BLaER1 treated with 17β-estradiol and CSF1 and Interleukin-3, amounts not matched to agents 10 nM and 100 nM (cell line): ENCODE data around the gene BHLHE23.

ENCODE experiments used
- H3K27ac ChIP-seq, 11 experiments: shearing (Covaris generic); formaldehyde crosslinking; 2 replicates each; pipeline ENCODE4 v1.8.1; 2022
- H3K27me3 ChIP-seq, 11 experiments: shearing (Covaris generic); formaldehyde crosslinking; 2 replicates each; pipeline ENCODE4 v1.8.1; 2022
- H3K36me3 ChIP-seq, 11 experiments: shearing (Covaris generic); formaldehyde crosslinking; 2 replicates each; pipeline ENCODE4 v1.8.1; 2022
- H3K4me1 ChIP-seq, 10 experiments: shearing (Covaris generic); formaldehyde crosslinking; 2 replicates each; pipeline ENCODE4 v1.8.1; 2022
- H3K4me2 ChIP-seq, 11 experiments: shearing (Covaris generic); formaldehyde crosslinking; 2 replicates each; pipeline ENCODE4 v1.8.1; 2022
- H3K4me3 ChIP-seq, 10 experiments: shearing (Covaris generic); formaldehyde crosslinking; 2 replicates each; pipeline ENCODE4 v1.8.1; 2022
- H3K9ac ChIP-seq, 11 experiments: shearing (Covaris generic); formaldehyde crosslinking; 2 replicates each; pipeline ENCODE4 v1.8.1; 2022
- H3K9me3 ChIP-seq, 11 experiments: shearing (Covaris generic); formaldehyde crosslinking; replicated peaks in 1 of 11; 2 replicates each; pipeline ENCODE4 v1.8.1; 2022
- H4K20me1 ChIP-seq, 11 experiments: shearing (Covaris generic); formaldehyde crosslinking; 2 replicates each; pipeline ENCODE4 v1.8.1; 2022
- Cebpa-rat ChIP-seq, 11 experiments: shearing (Covaris generic); IDR thresholded peaks; 2 replicates each; pipeline ENCODE4 v1.8.1; 2022

The BHLHE23 gene

GRCh38 chr20:63005862-63006539, 763 bp downstream of the BHLHE23 start:
- no peak for TF ChIP-seq Cebpa-rat (IDR thresholded peaks at IDR 0.05)
- Histone ChIP-seq H3K9me3 (no peaks in the 10 kb centered on the region), H3K4me3 (peak overlapping the region; percentile 45 to 69 (median 60)), H3K27me3 (peaks cover 68 to 100% (median 75%) of the 10 kb centered on the region in 11 experiments), H3K36me3 (no peaks in the 10 kb centered on the region), H3K4me1 (peaks cover 37 to 98% (median 92%) of the 10 kb centered on the region in 10 experiments), H4K20me1 (peaks cover 0 to 74% (median 47%) of the 10 kb centered on the region in 11 experiments; a peak in 20 of 22 replicates), H3K9ac (peak overlapping the region in 9 of 11 experiments; percentile 32 to 73 (median 48); a peak in 13 of 22 replicates), H3K4me2 (peak overlapping the region; percentile 75 to 100 (median 98)), H3K27ac (no peak overlapping the region)

GRCh38 chr20:63005365-63005861, 1.4 kb downstream of the BHLHE23 start:
- H3K4me2 ChIP-seq: peak overlapping the region; percentile 50 to 100 (median 97); a peak in 20 of 22 replicates
- peak overlapping the region in 2 of 11 experiments; percentile 29 to 32; a peak in 2 of 22 replicates for H3K9ac ChIP-seq
- H4K20me1 ChIP-seq: peaks cover 0 to 74% (median 47%) of the 10 kb centered on the region in 11 experiments; a peak in 20 of 22 replicates
- peak overlapping the region in 7 of 10 experiments; percentile 44 to 69 (median 61); a peak in 10 of 20 replicates for H3K4me3 ChIP-seq
- H3K27me3 ChIP-seq: peaks cover 68 to 100% (median 76%) of the 10 kb centered on the region in 11 experiments
- TF ChIP-seq Cebpa-rat (IDR thresholded peaks at IDR 0.05): no peak
- H3K4me1 ChIP-seq: peaks cover 33 to 98% (median 92%) of the 10 kb centered on the region in 10 experiments
- no peaks in the 10 kb centered on the region for H3K9me3 ChIP-seq
- no peaks in the 10 kb centered on the region for H3K36me3 ChIP-seq
- H3K27ac ChIP-seq: no peak overlapping the region

- TF ChIP-seq Cebpa-rat (IDR thresholded peaks at IDR 0.05): no peak
- H3K27ac ChIP-seq: no peak overlapping the region
- peak overlapping the region in 8 of 10 experiments; percentile 21 to 69 (median 49); a peak in 13 of 20 replicates for H3K4me3 ChIP-seq
- H3K27me3 ChIP-seq: peaks cover 68 to 100% (median 76%) of the 10 kb centered on the region in 11 experiments
- no peaks in the 10 kb centered on the region for H3K36me3 ChIP-seq
- peaks cover 0 to 70% (median 44%) of the 10 kb centered on the region in 11 experiments; a peak in 20 of 22 replicates for H4K20me1 ChIP-seq
- peak overlapping the region; percentile 50 to 100 (median 97) for H3K4me2 ChIP-seq
- peak overlapping the region in 3 of 11 experiments; percentile 18 to 32 (median 29); a peak in 3 of 22 replicates for H3K9ac ChIP-seq
- no peaks in the 10 kb centered on the region for H3K9me3 ChIP-seq
- H3K4me1 ChIP-seq: peaks cover 33 to 98% (median 92%) of the 10 kb centered on the region in 10 experiments
These were observed 2.0 kb downstream of the BHLHE23 start for GRCh38 chr20:63004607-63005364.

GRCh38 chr20:63003546-63003945, 3.2 kb downstream of the BHLHE23 start:
- Histone ChIP-seq H3K9ac (no peak overlapping the region), H3K4me2 (peak overlapping the region in 7 of 11 experiments; percentile 11 to 100 (median 55); a peak in 13 of 22 replicates), H3K9me3 (no peaks in the 10 kb centered on the region), H4K20me1 (peaks cover 0 to 58% (median 37%) of the 10 kb centered on the region in 11 experiments; a peak in 20 of 22 replicates), H3K4me1 (peaks cover 36 to 98% (median 92%) of the 10 kb centered on the region in 10 experiments), H3K27me3 (peaks cover 63 to 89% (median 68%) of the 10 kb centered on the region in 11 experiments), H3K36me3 (no peaks in the 10 kb centered on the region), H3K27ac (no peak overlapping the region), H3K4me3 (no peak overlapping the region)
- no peak for TF ChIP-seq Cebpa-rat (IDR thresholded peaks at IDR 0.05)

GRCh38 chr20:63002511-63002910, 4.3 kb downstream of the BHLHE23 start:
- peaks cover 53 to 78% (median 57%) of the 10 kb centered on the region in 11 experiments for H3K27me3 ChIP-seq
- H3K4me1 ChIP-seq: peaks cover 44 to 98% (median 91%) of the 10 kb centered on the region in 10 experiments

GRCh38 chr20:63000958-63001357, 5.8 kb downstream of the BHLHE23 start:
- peaks cover 0 to 32% (median 18%) of the 10 kb centered on the region in 11 experiments; a peak in 20 of 22 replicates for H4K20me1 ChIP-seq
- peaks cover 35 to 87% (median 79%) of the 10 kb centered on the region in 10 experiments for H3K4me1 ChIP-seq
- no peak overlapping the region for H3K9ac ChIP-seq
- peak overlapping the region in 9 of 11 experiments; percentile 74 to 98 (median 86); a peak in 17 of 22 replicates for H3K4me2 ChIP-seq
- no peak for TF ChIP-seq Cebpa-rat (IDR thresholded peaks at IDR 0.05)
- no peaks in the 10 kb centered on the region for H3K36me3 ChIP-seq
- H3K4me3 ChIP-seq: no peak overlapping the region
- no peaks in the 10 kb centered on the region for H3K9me3 ChIP-seq
- H3K27ac ChIP-seq: no peak overlapping the region
- peaks cover 38 to 63% (median 42%) of the 10 kb centered on the region in 11 experiments for H3K27me3 ChIP-seq

More at GRCh38 chr20:63002511-63002910, 4.3 kb downstream of the BHLHE23 start:
- peak overlapping the region in 8 of 11 experiments; percentile 3 to 98 (median 68); a peak in 14 of 22 replicates for H3K4me2 ChIP-seq
- H3K27ac ChIP-seq: no peak overlapping the region
- no peak for TF ChIP-seq Cebpa-rat (IDR thresholded peaks at IDR 0.05)
- H3K4me3 ChIP-seq: no peak overlapping the region
- H3K36me3 ChIP-seq: no peaks in the 10 kb centered on the region
- no peak overlapping the region for H3K9ac ChIP-seq
- no peaks in the 10 kb centered on the region for H3K9me3 ChIP-seq
- H4K20me1 ChIP-seq: peaks cover 0 to 47% (median 26%) of the 10 kb centered on the region in 11 experiments; a peak in 20 of 22 replicates

- H3K4me2 ChIP-seq: peak overlapping the region; percentile 67 to 98 (median 80)
- no peaks in the 10 kb centered on the region for H3K9me3 ChIP-seq
- peaks cover 0 to 22% (median 9%) of the 10 kb centered on the region in 11 experiments; a peak in 19 of 22 replicates for H4K20me1 ChIP-seq
- H3K4me3 ChIP-seq: peak overlapping the region in 2 of 10 experiments; percentile 0 to 1; a peak in 2 of 20 replicates
- peaks cover 28 to 54% (median 33%) of the 10 kb centered on the region in 11 experiments for H3K27me3 ChIP-seq
- peak overlapping the region in 6 of 11 experiments; percentile 10 to 45 (median 19); a peak in 9 of 22 replicates for H3K9ac ChIP-seq
- H3K4me1 ChIP-seq: peaks cover 33 to 78% (median 70%) of the 10 kb centered on the region in 10 experiments
- H3K27ac ChIP-seq: peak overlapping the region in 8 of 11 experiments; percentile 18 to 54 (median 46); a peak in 13 of 22 replicates
- no peaks in the 10 kb centered on the region for H3K36me3 ChIP-seq
- TF ChIP-seq Cebpa-rat (IDR thresholded peaks at IDR 0.05): no peak
These were observed 6.7 kb downstream of the BHLHE23 start for GRCh38 chr20:63000036-63000435.

GRCh38 chr20:62999580-62999979, 7.2 kb downstream of the BHLHE23 start:
- Histone ChIP-seq H3K9ac (peak overlapping the region in 6 of 11 experiments; percentile 10 to 45 (median 19); a peak in 9 of 22 replicates), H3K36me3 (no peaks in the 10 kb centered on the region), H3K27ac (peak overlapping the region in 8 of 11 experiments; percentile 18 to 54 (median 46); a peak in 13 of 22 replicates), H3K4me3 (peak overlapping the region in 2 of 10 experiments; percentile 0 to 1; a peak in 2 of 20 replicates), H3K4me2 (peak overlapping the region; percentile 67 to 98 (median 80)), H3K9me3 (no peaks in the 10 kb centered on the region), H3K27me3 (peaks cover 24 to 49% (median 28%) of the 10 kb centered on the region in 11 experiments), H4K20me1 (peaks cover 0 to 18% (median 4%) of the 10 kb centered on the region in 11 experiments; a peak in 12 of 22 replicates), H3K4me1 (peaks cover 29 to 73% (median 66%) of the 10 kb centered on the region in 10 experiments)
- TF ChIP-seq Cebpa-rat (IDR thresholded peaks at IDR 0.05): no peak
